Measurements from ENCODE around the gene RPL29.

RPL29 gene

GRCh38 chr3:51944451-51945021, 51.2 kb downstream of the RPL29 start:
- no peak for DNase-seq
